ENCODE results near the gene FLOT1. TPM values are rescaled to one million over a fixed set of nuclear protein-coding genes. Genes with fewer than 3 reads are reported as not detected.

FLOT1 gene
- total and polyA plus RNA-seq, 2 donors (not counting 3 experiments of a cell fraction or from before 2014, with no cell fraction given) = 141 to 154 TPM

- H2AFZ ChIP-seq (ENCODE audit: low read depth, low read length) = no peak within 1 kb of the TSS
- FAIRE-seq (peak; percentile 94), DNase-seq (ENCODE audit: low read depth, low spot score) (peak; percentile 97)
- H3K79me2 ChIP-seq (ENCODE audit: control insufficient read depth, insufficient read depth, low read length) = peaks cover 35% of the 10 kb centered on the region
- peaks cover 0 to 2% of the 10 kb centered on the region in 2 experiments for H3K36me3 ChIP-seq (ENCODE audit: control insufficient read depth in 2 of 2, extremely low read depth in 1 of 2, insufficient read depth in 2 of 2, low read length in 2 of 2)
- peak within 1 kb of the TSS; percentile 92 for H3K9ac ChIP-seq (replicated peaks; ENCODE audit: extremely low read depth, insufficient read depth, low read length)
- no peaks in the 10 kb centered on the region for H3K27me3 ChIP-seq (ENCODE audit: control insufficient read depth in 2 of 2, insufficient read depth in 2 of 2, low read length in 2 of 2)
- H3K4me1 ChIP-seq (ENCODE audit: control insufficient read depth, extremely low read depth, insufficient read depth, low read length) = peaks cover 48% of the 10 kb centered on the region
- CTCF ChIA-PET = interaction anchor here (0.7 to 2.3 kb wide), 7 partner anchors 14 to 343 kb away, joined by 3 to 10 read pairs (median 5); no protein-coding TSS in a partner anchor
- H3K27ac ChIP-seq (ENCODE audit: insufficient read depth, low read depth, low read length) = peak within 1 kb of the TSS; percentile 89
- H4K20me1 ChIP-seq (replicated peaks; ENCODE audit: control insufficient read depth, extremely low read depth, insufficient read depth, low read length) = no peaks in the 10 kb centered on the region
- peak within 1 kb of the TSS; percentile 77 for H3K4me2 ChIP-seq (ENCODE audit: insufficient read depth, low read length)
- dilution Hi-C loops (cut with MboI; ENCODE audit: extremely low pct_ligation_motif_present, low sequenced_read_pairs) = loop anchor here (25.0 kb wide), 1 partner anchor 143 kb away; the partner anchor contains the start of gene DDR1
- BruUV-seq (replicated peaks) = TSS peak; percentile 83
- POLR2A ChIA-PET = interaction anchor here (0.6 to 2.1 kb wide), 14 partner anchors 8 to 86 kb away, joined by 3 to 25 read pairs (median 5); no protein-coding TSS in a partner anchor
- TF ChIP-seq GATA2 (IDR thresholded peaks at IDR 0.05; ENCODE audit: insufficient read depth, insufficient read length, low read depth, low read length) = no peak
- TF ChIP-seq EZH2 (IDR thresholded peaks at IDR 0.05; ENCODE audit: borderline replicate concordance, low read depth, low read length, severe bottlenecking) = no peak
- peak; percentile 68 for TF ChIP-seq MYC (IDR thresholded peaks at IDR 0.05; ENCODE audit: low read depth, low read length)
- peak; percentile 100 for TF ChIP-seq POLR2A (IDR thresholded peaks at IDR 0.05; ENCODE audit: low read depth, low read length)
- TF ChIP-seq POLR2AphosphoS5 (IDR thresholded peaks at IDR 0.05; ENCODE audit: insufficient read depth, low read depth, low read length) = peak; percentile 100
- peak; percentile 49 to 68 for TF ChIP-seq CTCF (IDR thresholded peaks at IDR 0.05; ENCODE audit: extremely low read depth in 1 of 2, insufficient read depth in 1 of 2, low read depth in 1 of 2, low read length in 2 of 2)
- no peak for TF ChIP-seq MAX (IDR thresholded peaks at IDR 0.05; ENCODE audit: insufficient read depth, insufficient read length)
- intact Hi-C loops (cut with micrococcal nuclease) = loop anchor here (1.0 to 5.0 kb wide), 5 partner anchors 8 to 343 kb away; no protein-coding TSS in a partner anchor
- H3K4me3 ChIP-seq (replicated peaks in 1 of 3; ENCODE audit: insufficient read depth in 1 of 3, low read depth in 1 of 3, low read length in 3 of 3) = peak within 1 kb of the TSS; percentile 37 to 83 (median 80)
- no peaks in the 10 kb centered on the region for H3K9me3 ChIP-seq (replicated peaks; ENCODE audit: control insufficient read depth, insufficient read depth, low read length)
- no peaks in the 10 kb centered on the region for H3K9me1 ChIP-seq (replicated peaks; ENCODE audit: control insufficient read depth, extremely low read depth, insufficient read depth, low read length)
Observed at GRCh38 chr6:30744054-30744805, 1.7 kb upstream of the FLOT1 start, which contains the start of gene IER3. TSS of gene IER3 (minus strand) at chr6:30744547. CDS start at chr6:30744518, 29 bp downstream.
